GM04504 (cell line): ENCODE results near the gene PSMD11.

Experiments used
- DNase-seq: peaks from one replicate; pipeline ENCODE4 v3.0.0-alpha.2; 2012; ENCODE audit warnings: low read depth

The PSMD11 gene

GRCh38 chr17:32467949-32468348 is 23.6 kb downstream of the PSMD11 start:
- no peak for DNase-seq

- DNase-seq, result no peak
Observed at GRCh38 chr17:32470405-32471167, 26.3 kb downstream of the PSMD11 start.

GRCh38 chr17:32471652-32472051 is 27.3 kb downstream of the PSMD11 start:
- no peak for DNase-seq

- no peak for DNase-seq
Observed at GRCh38 chr17:32475258-32475657, 30.9 kb downstream of the PSMD11 start.

GRCh38 chr17:32477220-32477619 is 32.9 kb downstream of the PSMD11 start:
- no peak for DNase-seq

GRCh38 chr17:32479074-32479617 is 34.8 kb downstream of the PSMD11 start:
- DNase-seq, result no peak

GRCh38 chr17:32481193-32481592 is 36.9 kb downstream of the PSMD11 start:
- no peak for DNase-seq

- no peak for DNase-seq
Observed at GRCh38 chr17:32482568-32483320, 38.4 kb downstream of the PSMD11 start.

- peak; percentile 69 for DNase-seq
Observed at GRCh38 chr17:32483451-32484019, 39.2 kb downstream of the PSMD11 start.

GRCh38 chr17:32484041-32484461 is 39.7 kb downstream of the PSMD11 start:
- no peak for DNase-seq

- DNase-seq, result no peak
Observed at GRCh38 chr17:32484628-32485027, 40.3 kb downstream of the PSMD11 start.

- no peak for DNase-seq
Observed at GRCh38 chr17:32485261-32486110, 41.2 kb downstream of the PSMD11 start.

- no peak for DNase-seq
Observed at GRCh38 chr17:32486111-32486700, 41.9 kb downstream of the PSMD11 start.

- DNase-seq, result no peak
Observed at GRCh38 chr17:32486701-32487472, 42.6 kb downstream of the PSMD11 start, which contains the start of gene CDK5R1. Gene CDK5R1, plus strand, starts transcription at chr17:32486993. Its CDS starts 628 bp downstream, at chr17:32487621.

GRCh38 chr17:32487473-32488176 is 43.3 kb downstream of the PSMD11 start:
- DNase-seq, result no peak

- no peak for DNase-seq
Observed at GRCh38 chr17:32488177-32488542, 43.9 kb downstream of the PSMD11 start.

GRCh38 chr17:32488604-32489180 is 44.4 kb downstream of the PSMD11 start:
- no peak for DNase-seq

GRCh38 chr17:32489320-32490100 is 45.2 kb downstream of the PSMD11 start:
- DNase-seq, result no peak

GRCh38 chr17:32490101-32490482 is 45.8 kb downstream of the PSMD11 start:
- DNase-seq, result no peak
